HCT116 (cell line): ENCODE measurements around the gene MAPK10. TPM values are rescaled to one million over a fixed set of nuclear protein-coding genes. Genes with fewer than 3 reads are reported as not detected.
"Not testable (repeated sequence)": the region's sequence is repeated elsewhere in the genome, so short reads cannot be mapped to it uniquely, and the experiment has no call there.

Experiments used
- ATAC-seq: fragments of 200-7000 bp; cut with Tn5 transposase; 2 replicates; pipeline ENCODE4 v1.9.1; 2020; ENCODE audit warnings: mild to moderate bottlenecking, moderate library complexity
- BruUV-seq: library from RNA; stranded (reverse); fragments of 400-500 nt; replicated peaks from 2 replicates; lab custom pipeline; 2021; lab: Mats Ljungman, UMichigan
- CTCF ChIA-PET: fragments of 300-600 bp; sonication (Branson Sonifier 250); formaldehyde crosslinking; loops from one replicate; lab custom pipeline; 2021; ENCODE audit warnings: antibody characterized with exemption; lab: Charles Lee
- POLR2A ChIA-PET: fragments of 300-600, 350-600 bp; sonication (Branson Sonifier 250); formaldehyde crosslinking; loops from one replicate; lab custom pipeline; 2021; ENCODE audit warnings: antibody characterized with exemption; lab: Charles Lee
- RAD21 ChIA-PET, 2 experiments: fragments of 300-600 bp; sonication (Branson Sonifier 250); formaldehyde crosslinking; loops; one replicate each; lab custom pipeline; 2023; ENCODE audit warnings: low total read pairs in 2 of 2; ENCODE audit not compliant: uncharacterized antibody in 2 of 2, unreplicated experiment in 2 of 2, low non-redundant PET in 1 of 2; lab: Charles Lee
- DNase-seq: peaks from one replicate; pipeline ENCODE4 v3.0.0-alpha.2; 2010; ENCODE audit warnings: low read depth, low spot score
- H2AFZ ChIP-seq: fragments of 200-600 bp; shearing (Covaris generic), sonication (generic); 2 replicates; pipeline ENCODE4 v1.6.1; 2017; ENCODE audit warnings: low read depth, mixed run types, mixed read lengths, antibody characterized with exemption, low read length; ENCODE audit not compliant: poor library complexity, severe bottlenecking
- H3K27ac ChIP-seq: 2 replicates; pipeline ENCODE4 v1.5.1; 2012; ENCODE audit warnings: low read depth, low read length
- H3K27me3 ChIP-seq: fragments of 200-600 bp; sonication (generic); 2 replicates; pipeline ENCODE4 v1.6.1; 2016; ENCODE audit warnings: mixed run types, low read length, mixed read lengths; ENCODE audit not compliant: insufficient read depth
- H3K36me3 ChIP-seq, 2 experiments: fragments of 200-500 bp in 1 of 2; fragments of 200-600 bp in 1 of 2; sonication (Bioruptor generic) in 1 of 2; sonication (generic) in 1 of 2; 2 replicates each; pipeline versions ENCODE4 v1.5.1 to v1.6.1; 2014 to 2016; ENCODE audit warnings: low read length in 2 of 2, inconsistent platforms in 1 of 2, mixed read lengths in 1 of 2, mixed run types in 1 of 2; ENCODE audit not compliant: insufficient read depth in 2 of 2, control insufficient read depth in 1 of 2
- H3K4me1 ChIP-seq, 2 experiments: fragments of 200-600 bp in 1 of 2; sonication (generic) in 1 of 2; 2 replicates each; pipeline versions ENCODE4 v1.5.1 to v1.6.1; 2012 to 2017; ENCODE audit warnings: low read length in 2 of 2, inconsistent platforms in 1 of 2, mild to moderate bottlenecking in 1 of 2, mixed read lengths in 1 of 2, mixed run types in 1 of 2, moderate library complexity in 1 of 2; ENCODE audit not compliant: insufficient read depth in 2 of 2, control insufficient read depth in 1 of 2
- H3K4me2 ChIP-seq: fragments of 200-600 bp; sonication (generic); 2 replicates; pipeline ENCODE4 v1.6.1; 2017; ENCODE audit warnings: mixed run types, low read length, mixed read lengths
- H3K4me3 ChIP-seq, 2 experiments: fragments of 200-600 bp in 1 of 2; sonication (generic) in 1 of 2; replicated peaks in 1 of 2; 2 replicates each; pipeline ENCODE4 v1.5.1; 2011 to 2016; ENCODE audit warnings: low read length in 2 of 2, control low read depth in 1 of 2, low read depth in 1 of 2, mild to moderate bottlenecking in 1 of 2, mixed read lengths in 1 of 2, mixed run types in 1 of 2
- H3K79me2 ChIP-seq: fragments of 200-600 bp; sonication (generic); 2 replicates; pipeline ENCODE4 v1.6.1; 2017; ENCODE audit warnings: mild to moderate bottlenecking, mixed run types, low read length, moderate library complexity, mixed read lengths; ENCODE audit not compliant: insufficient read depth
- H3K9ac ChIP-seq: fragments of 200-600 bp; sonication (generic); 2 replicates; pipeline ENCODE4 v1.6.1; 2016; ENCODE audit warnings: low read length, mixed read lengths
- H3K9me2 ChIP-seq: fragments of 200-600 bp; sonication (generic), shearing (Covaris generic); 2 replicates; pipeline ENCODE4 v1.6.1; 2017; ENCODE audit warnings: mixed run types, mild to moderate bottlenecking, moderate library complexity; ENCODE audit not compliant: insufficient read depth
- H3K9me3 ChIP-seq, 2 experiments: fragments of 200-500 bp in 1 of 2; fragments of 200-600 bp in 1 of 2; sonication (Bioruptor generic) in 1 of 2; sonication (generic) in 1 of 2; 2 replicates each; pipeline ENCODE4 v1.6.1; 2014 to 2017; ENCODE audit warnings: low read length in 2 of 2, mixed read lengths in 2 of 2, inconsistent platforms in 1 of 2, low read depth in 1 of 2, mild to moderate bottlenecking in 1 of 2, mixed run types in 1 of 2, moderate library complexity in 1 of 2; ENCODE audit not compliant: control insufficient read depth in 1 of 2, insufficient read depth in 1 of 2
- H4K20me1 ChIP-seq: fragments of 200-600 bp; sonication (generic), shearing (Covaris generic); 2 replicates; pipeline ENCODE4 v1.6.1; 2017; ENCODE audit warnings: mixed run types, mild to moderate bottlenecking, moderate library complexity; ENCODE audit not compliant: insufficient read depth
- CTCF ChIP-seq, 3 experiments: fragments of 200-600 bp in 1 of 3; sonication (generic) in 1 of 3; IDR thresholded peaks in 2 of 3; conservative IDR thresholded peaks in 1 of 3; 2 replicates each; pipeline ENCODE4 v1.5.1; 2012 to 2017; ENCODE audit warnings: low read depth in 2 of 3, low read length in 2 of 3, antibody characterized with exemption in 1 of 3, borderline replicate concordance in 1 of 3, control low read depth in 1 of 3, mild to moderate bottlenecking in 1 of 3, mixed read lengths in 1 of 3, mixed run types in 1 of 3, moderate library complexity in 1 of 3; ENCODE audit not compliant: insufficient read depth in 1 of 3
- EZH2phosphoT487 ChIP-seq: fragments of 200-600 bp; IDR thresholded peaks from 2 replicates; pipeline ENCODE4 v1.6.1; 2018; ENCODE audit warnings: antibody characterized with exemption, borderline replicate concordance
- FOSL1 ChIP-seq: IDR thresholded peaks from 2 replicates; pipeline ENCODE4 v1.6.1; 2012; ENCODE audit warnings: low read depth
- RAD21 ChIP-seq: IDR thresholded peaks from 2 replicates; pipeline ENCODE4 v1.6.1; 2012; ENCODE audit warnings: low read depth, mild to moderate bottlenecking
- SIN3A ChIP-seq: IDR thresholded peaks from 2 replicates; pipeline ENCODE4 v1.6.1; 2012; ENCODE audit warnings: low read depth
- intact Hi-C: fragments of 100-400 bp; cut with micrococcal nuclease; formaldehyde crosslinking; loops from 2 replicates; pipeline ENCODE4 v1.10.0; 2022
- total RNA-seq: library from RNA; stranded (reverse); gene quantifications from one replicate; pipeline ENCODE4 v1.2.1, GENCODE V29; 2021; ENCODE audit not compliant: unreplicated experiment
- TF ChIP-seq, protein P1 (sequence below): IDR thresholded peaks from 2 replicates; pipeline ENCODE4 v1.6.1; 2011; ENCODE audit warnings: mild to moderate bottlenecking, low read length, moderate library complexity; ENCODE audit not compliant: insufficient replicate concordance; ENCODE audit errors: extremely low read depth

Gene MAPK10
- total RNA-seq, 1 experiment from 2014 or later = 0.52 TPM

GRCh38 chr4:85965529-85965928 lies 394.3 kb downstream of the MAPK10 start (continued):
- TF ChIP-seq, protein P1, sequence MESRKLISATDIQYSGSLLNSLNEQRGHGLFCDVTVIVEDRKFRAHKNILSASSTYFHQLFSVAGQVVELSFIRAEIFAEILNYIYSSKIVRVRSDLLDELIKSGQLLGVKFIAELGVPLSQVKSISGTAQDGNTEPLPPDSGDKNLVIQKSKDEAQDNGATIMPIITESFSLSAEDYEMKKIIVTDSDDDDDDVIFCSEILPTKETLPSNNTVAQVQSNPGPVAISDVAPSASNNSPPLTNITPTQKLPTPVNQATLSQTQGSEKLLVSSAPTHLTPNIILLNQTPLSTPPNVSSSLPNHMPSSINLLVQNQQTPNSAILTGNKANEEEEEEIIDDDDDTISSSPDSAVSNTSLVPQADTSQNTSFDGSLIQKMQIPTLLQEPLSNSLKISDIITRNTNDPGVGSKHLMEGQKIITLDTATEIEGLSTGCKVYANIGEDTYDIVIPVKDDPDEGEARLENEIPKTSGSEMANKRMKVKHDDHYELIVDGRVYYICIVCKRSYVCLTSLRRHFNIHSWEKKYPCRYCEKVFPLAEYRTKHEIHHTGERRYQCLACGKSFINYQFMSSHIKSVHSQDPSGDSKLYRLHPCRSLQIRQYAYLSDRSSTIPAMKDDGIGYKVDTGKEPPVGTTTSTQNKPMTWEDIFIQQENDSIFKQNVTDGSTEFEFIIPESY = no peak
- no peak for TF ChIP-seq FOSL1

DNA sequence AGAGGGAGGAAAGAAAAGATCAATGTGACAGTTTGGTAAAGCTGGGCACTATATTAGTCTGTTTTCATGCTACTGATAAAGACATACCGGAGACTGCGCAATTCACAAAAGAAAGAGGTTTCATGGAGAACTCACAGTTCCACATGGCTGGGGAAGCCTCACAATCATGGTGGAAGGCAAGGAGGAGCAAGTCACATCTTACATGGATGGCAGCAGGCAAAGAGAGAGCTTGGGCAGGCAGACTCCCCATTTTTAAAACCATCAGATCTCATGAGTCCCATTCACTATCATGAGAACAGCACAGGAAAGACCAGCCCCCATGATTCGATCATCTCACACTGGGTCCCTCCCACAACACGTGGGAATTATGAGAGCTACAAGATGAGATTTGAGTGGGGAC lies 394.8 kb downstream of the MAPK10 start:
- H3K4me2 ChIP-seq, H3K9me2 ChIP-seq, intact Hi-C loops, H4K20me1 ChIP-seq, H3K27ac ChIP-seq, H2AFZ ChIP-seq, H3K4me1 ChIP-seq, H3K9me3 ChIP-seq, DNase-seq, ATAC-seq, H3K79me2 ChIP-seq, POLR2A ChIA-PET, H3K4me3 ChIP-seq, BruUV-seq, H3K27me3 ChIP-seq, H3K36me3 ChIP-seq, H3K9ac ChIP-seq: not testable (repeated sequence)
- ChIA-PET CTCF (interaction anchor here (0.9 to 2.1 kb wide), 2 partner anchors 11 to 168 kb away, joined by 3 to 15 read pairs; no protein-coding TSS in a partner anchor), RAD21 (interaction anchor here in 1 of 2 experiments (1.0 kb wide), 1 partner anchor 217 kb away, joined by 3 read pairs; no protein-coding TSS in a partner anchor)

DNA sequence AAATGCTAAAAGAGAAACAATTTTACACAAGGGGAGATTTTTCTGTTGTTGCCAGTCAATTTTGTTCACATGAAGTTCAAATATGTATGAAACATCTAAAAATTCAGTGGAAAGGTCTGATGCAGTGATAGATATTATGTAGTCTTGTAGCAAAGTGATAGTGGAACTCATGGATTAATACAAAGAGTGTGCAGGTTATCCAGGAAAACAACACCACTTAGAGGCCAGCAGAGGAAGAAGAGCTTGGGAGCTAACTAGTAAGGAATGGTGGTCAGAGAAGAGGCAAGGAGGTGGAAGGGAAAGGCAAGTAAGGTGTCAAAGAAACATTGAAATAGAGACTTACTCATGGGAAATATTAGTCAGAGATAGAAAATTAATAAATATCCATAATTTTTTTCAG lies 395.6 kb downstream of the MAPK10 start:
- no peaks in the 10 kb centered on the region for H3K4me1 ChIP-seq
- no peak overlapping the region for H3K9ac ChIP-seq
- no peaks in the 10 kb centered on the region for H3K9me2 ChIP-seq
- H2AFZ ChIP-seq = no peak overlapping the region
- no peaks in the 10 kb centered on the region for H3K36me3 ChIP-seq
- ATAC-seq = 0 out of 2 replicates have a peak, but pooled peaks have one; percentile 49
- POLR2A ChIA-PET = no interaction called here
- TF ChIP-seq RAD21 (peak; percentile 60), EZH2phosphoT487 (no peak), FOSL1 (no peak), CTCF (IDR thresholded peaks at IDR 0.05 in 2 of 3, conservative IDR thresholded peaks at IDR 0.05 in 1 of 3; ENCODE audit: borderline replicate concordance in 1 of 3, insufficient read depth in 1 of 3, low read depth in 2 of 3, low read length in 2 of 3) (peak; percentile 13 to 33 (median 22); a peak in 2 of 6 replicates), SIN3A (no peak)
- H3K79me2 ChIP-seq = no peaks in the 10 kb centered on the region
- no TSS peak for BruUV-seq
- H3K9me3 ChIP-seq = no peaks in the 10 kb centered on the region
- CTCF ChIA-PET = interaction anchor here (0.9 to 2.1 kb wide), 2 partner anchors 11 to 167 kb away, joined by 3 to 15 read pairs; no protein-coding TSS in a partner anchor
- H3K27ac ChIP-seq = no peak overlapping the region
- no peak overlapping the region for H3K4me2 ChIP-seq
- no peaks in the 10 kb centered on the region for H4K20me1 ChIP-seq
- intact Hi-C loops = no loop called here
- no peaks in the 10 kb centered on the region for H3K27me3 ChIP-seq
- RAD21 ChIA-PET = interaction anchor here in 1 of 2 experiments (1.0 kb wide), 1 partner anchor 217 kb away, joined by 3 read pairs; no protein-coding TSS in a partner anchor
- no peak for DNase-seq
- H3K4me3 ChIP-seq = no peak overlapping the region
